GM10847 (cell line): ENCODE results near the gene RAB1A.

Experiments used
- POLR2A ChIP-seq: IDR thresholded peaks from 2 replicates; pipeline ENCODE4 v1.6.1; 2011; ENCODE audit not compliant: insufficient read length; ENCODE audit errors: extremely low read depth

The RAB1A gene

DNA sequence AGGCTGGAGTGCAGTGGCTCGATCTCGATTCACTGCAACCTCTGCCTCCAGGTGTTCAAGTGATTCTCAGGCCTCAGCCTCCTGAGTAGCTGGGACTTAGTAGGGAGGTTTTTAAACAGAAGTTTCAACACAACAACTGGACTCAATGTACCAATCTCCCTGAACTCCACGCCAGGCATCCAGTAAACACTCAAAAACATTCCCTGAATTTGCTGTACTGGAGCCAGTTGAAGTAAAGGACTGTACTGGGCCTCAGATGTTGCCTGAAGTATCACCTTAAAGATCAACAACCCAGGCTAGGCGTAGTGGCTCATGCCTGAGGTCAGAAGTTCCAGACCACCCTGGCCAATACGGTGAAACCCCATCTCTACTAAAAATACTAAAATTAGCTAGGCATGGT lies 22.4 kb downstream of the RAB1A start:
- TF ChIP-seq POLR2A = no peak

DNA sequence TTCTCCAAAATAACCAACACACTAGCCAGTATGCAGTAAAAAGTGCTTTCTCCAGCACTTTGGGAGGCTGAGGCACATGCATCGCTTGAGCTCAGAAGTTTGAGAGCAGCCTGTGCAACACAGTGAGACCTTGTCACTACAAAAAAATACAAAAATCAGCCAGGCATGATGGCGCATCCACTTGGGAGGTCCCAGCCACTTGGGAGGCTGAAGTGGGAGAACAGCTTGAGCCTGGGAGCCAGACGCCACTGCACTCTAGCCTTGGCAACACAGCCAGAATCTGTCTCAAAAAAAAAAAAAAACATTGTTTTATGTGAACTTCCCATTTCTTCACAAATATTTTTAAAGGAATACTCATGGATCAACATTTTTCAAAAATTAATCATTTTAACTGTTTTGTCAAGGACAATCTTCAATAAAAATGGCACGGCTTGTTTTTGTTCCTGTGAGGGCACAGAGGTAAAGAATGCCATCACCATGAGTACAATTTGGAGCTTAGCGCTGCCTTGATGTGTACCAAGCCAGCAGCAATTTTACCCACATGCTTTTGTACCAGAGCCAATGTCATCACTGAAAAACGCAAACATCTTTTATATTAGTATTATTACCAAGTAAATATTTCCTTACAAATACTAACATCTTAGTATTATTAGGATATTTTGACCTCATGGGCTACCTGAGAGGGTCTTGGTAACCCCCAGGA lies 26.7 kb downstream of the RAB1A start:
- no peak for TF ChIP-seq POLR2A

DNA sequence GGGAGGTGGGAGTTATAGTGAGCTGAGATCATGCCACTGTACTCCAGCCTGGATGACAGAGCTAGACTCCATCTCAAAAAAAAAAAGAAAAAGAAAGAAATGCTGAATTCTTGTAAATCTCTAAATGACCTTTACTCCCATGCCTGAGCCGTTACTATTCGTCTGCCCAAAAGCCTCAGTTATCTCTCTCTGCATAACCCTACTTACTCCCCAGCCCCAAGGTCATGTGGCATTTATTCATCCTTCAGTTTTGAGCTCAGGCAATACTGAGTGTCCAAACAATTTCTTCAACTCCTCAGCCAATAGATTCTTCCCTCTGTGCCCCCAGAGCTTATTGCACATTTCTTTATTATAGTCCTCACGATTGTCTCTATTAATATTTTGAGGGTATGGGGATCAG lies 28.8 kb downstream of the RAB1A start:
- no peak for TF ChIP-seq POLR2A

DNA sequence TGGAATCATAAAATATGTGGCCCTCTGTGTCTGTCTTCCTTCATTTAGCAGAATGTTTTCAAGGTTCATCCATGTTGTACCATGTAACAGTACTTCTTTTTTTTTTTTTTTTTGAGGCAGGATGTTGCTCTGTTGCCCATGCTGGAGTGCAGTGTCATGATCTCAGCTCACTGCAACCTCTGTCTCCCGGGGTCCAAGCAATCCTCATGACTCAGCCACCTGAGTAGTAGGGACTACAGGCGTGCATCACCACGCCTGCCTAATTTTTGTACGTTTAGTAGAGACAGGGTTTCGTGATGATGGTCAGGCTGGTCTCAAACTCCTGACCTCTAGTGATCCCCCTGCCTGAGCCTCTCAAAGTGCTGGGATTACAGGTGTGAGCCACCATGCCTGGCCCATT lies 31.2 kb downstream of the RAB1A start:
- TF ChIP-seq POLR2A = no peak

DNA sequence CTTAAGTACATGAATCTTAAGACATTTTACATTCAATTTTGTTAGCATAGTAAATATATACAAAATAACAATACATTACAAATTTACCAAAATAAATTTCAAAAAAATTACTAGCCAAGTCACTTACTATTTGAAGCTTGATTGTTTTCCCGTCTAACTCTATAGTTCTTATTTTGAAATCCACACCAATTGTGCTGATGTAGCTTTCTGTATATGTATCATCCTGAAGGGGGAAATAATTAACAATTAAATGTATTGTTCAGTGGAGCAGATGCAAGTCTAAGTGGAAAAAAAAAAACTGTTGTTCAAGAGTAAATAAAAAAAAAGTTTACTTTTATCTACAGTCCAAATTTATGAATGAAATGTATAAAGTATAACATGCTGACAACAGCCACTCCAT lies 32.1 kb downstream of the RAB1A start:
- no peak for TF ChIP-seq POLR2A

DNA sequence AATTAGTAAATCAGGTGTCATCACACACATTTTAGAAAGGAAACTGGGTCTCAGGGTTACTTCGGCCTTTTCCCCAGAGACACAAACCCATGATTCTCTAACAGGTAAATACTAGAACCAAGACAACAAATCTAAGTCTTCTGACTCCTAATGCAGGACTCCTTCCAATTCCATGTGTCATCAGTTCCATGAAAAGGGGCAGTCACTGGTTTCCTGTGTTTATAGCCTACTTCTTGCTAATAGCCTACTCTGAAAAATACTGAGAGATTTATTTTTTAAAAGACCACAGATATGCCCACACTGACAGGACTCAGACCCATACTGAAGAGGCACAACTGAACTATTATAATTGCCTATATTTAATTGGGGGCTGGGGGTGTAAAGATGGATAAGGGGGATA lies 33.0 kb downstream of the RAB1A start:
- TF ChIP-seq POLR2A = no peak

DNA sequence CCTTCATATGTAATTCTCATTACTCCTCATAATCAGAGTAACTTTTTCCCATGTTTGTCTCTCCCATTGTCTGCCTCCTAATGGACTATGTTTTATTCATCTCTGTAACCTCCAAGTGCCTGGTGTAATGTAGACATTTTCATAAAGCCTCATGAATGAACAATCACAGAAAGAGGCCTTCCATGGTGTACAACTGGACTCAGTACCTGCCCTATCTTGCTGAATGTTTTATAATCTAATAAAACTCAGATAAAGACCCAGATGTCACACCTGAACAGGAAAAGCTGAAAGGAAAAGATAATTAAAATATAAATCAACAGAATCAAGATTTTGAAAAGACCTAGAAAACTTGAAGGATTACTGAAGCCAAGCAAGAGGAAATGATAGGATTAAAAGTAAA lies 36.7 kb downstream of the RAB1A start:
- TF ChIP-seq POLR2A = no peak

DNA sequence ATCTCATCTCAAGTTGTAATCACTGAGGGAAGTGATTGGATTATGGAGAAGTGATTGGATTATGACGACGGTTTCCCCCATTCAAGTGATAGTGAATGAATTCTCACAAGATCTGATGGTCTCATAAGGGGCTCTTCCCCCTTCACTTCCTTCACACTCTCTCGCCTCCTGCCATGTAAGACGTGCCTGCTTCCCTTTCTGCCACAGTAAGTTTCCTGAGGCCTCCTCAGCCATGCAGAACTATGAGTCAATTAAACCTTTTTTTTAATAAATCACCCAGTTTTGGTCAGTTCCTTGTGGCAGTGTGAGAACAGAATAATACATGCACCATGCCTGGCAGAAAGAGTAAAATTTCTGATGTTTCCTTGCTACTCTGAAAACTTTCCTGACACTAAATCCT lies 37.1 kb downstream of the RAB1A start:
- TF ChIP-seq POLR2A = no peak

DNA sequence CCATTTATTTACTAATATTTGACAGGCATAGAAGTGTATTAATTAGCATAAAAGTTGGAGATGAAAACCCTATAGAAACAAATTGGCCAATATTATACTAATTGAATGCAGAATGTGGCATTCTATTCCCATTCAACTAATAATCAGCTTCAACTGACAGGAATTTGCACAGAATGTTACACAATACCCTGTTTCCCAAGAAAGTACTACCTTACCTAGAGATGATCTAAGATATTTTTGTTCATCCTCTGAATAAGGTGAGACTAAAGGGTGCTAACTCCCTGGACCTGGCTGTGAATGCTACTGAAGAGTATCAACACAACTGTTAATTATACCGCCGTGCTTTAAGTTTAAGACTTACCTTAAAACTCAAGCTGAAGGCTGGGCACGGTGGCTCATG lies 44.8 kb downstream of the RAB1A start:
- no peak for TF ChIP-seq POLR2A

DNA sequence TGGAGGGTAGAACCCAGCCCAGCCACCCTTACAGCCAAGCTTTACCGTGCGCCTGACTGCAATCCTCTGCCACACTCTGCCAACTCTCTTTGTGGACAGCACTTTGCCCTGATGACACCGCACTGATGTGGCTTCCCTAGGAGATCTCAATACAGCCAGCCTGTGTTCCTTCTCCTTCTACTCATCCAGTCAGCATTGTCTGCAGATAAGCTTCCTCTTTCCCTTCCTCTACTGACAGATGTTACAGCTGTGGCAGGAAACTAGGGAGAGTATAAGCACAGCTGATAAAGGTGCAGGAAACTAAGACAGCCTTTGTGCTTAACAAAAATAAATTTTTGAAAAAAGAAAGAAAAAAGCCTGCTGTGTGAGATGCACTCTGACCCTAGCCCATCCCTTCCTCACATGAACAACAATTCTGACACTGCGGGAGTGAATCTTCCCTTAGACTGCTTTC lies 48.6 kb downstream of the RAB1A start:
- TF ChIP-seq POLR2A = no peak

DNA sequence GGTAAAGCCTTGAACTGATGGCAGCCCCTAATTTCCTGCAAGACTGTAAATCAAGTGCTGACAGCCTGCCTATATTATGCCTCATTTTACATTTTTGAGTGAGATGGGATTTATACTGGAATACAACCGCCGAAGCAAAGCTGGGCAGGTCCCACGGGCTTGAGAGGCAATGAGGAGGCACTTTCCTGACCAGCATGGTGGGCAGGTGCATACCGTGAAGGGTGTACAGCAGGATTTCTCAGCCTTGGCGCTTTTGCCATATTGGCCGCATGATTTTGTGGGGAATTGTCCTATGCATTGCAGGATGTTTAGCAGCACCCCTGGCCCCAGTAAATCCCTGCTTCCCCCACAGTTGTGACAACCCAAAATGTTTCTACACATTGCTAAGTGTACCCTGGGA lies 50.9 kb downstream of the RAB1A start:
- no peak for TF ChIP-seq POLR2A

DNA sequence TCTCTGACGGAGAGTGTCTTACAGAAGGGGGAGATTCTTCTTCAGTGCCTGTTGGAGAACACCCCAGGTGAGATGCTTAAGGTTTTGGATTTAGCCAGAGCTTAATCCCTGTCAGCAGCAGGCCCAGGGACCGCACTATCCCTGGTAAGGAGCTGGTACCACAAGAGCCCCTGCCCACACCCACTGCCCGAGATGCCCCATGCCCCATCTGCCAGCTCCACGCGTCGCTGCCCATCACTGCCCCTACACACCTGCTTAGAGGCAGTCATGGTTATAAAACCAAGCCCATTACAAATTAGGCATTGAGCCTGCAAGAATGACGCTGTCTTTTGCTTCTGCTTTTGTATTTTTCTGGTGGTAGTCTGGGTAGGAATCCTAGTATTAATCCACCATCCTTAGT lies 52.0 kb downstream of the RAB1A start:
- no peak for TF ChIP-seq POLR2A

DNA sequence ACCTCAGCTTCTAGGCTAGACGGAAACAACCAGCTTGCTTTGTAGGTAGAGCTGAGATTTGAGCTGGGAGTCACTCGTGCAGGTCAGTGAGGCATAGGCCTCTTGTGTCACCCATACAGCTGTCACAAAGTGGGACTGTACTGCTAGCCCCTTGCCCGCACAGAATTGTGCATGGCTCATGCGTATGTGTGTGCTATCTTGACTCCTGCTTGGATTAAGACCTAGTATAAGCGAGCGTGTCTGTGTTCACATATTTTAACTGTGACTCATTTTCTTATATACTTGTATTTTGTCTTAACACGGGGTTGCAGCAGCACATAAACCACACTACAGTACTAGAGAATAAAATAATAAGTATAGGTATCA lies 53.6 kb downstream of the RAB1A start:
- TF ChIP-seq POLR2A = no peak

DNA sequence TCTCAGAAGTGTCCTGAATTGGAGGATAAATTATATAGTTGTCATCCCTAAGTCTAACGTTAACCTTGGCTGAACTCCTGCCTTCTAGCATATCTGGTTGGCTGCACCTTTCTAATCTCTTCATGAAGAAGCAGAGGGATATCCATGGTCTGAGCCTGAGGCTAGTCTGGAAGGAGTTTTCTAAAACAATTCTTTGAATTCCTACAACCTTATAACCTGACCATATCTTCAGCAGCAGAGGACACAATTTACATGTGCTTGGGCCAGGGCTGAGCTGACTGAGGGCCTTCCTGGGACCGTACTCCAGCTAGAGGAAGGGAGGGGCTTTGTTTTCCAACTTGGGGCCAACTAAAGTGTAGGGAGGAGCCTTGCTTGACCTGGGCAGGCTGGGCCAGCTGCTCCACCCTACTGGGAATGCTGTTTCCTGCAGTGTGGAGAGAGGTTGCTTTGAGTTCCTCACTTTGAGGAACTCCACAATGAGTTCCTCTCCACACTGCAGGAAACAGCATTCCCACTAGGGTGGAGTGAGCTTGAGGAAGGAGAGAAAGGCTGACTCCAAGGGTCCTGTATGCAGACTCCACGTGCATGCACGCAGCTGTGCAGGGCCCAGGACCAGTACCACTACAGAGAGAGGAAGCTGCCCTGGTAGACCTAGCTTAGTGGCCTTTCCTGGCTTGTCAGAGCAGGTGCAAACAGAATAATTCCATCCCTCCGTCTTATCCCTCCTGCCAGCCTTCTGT lies 54.1 kb downstream of the RAB1A start:
- no peak for TF ChIP-seq POLR2A

DNA sequence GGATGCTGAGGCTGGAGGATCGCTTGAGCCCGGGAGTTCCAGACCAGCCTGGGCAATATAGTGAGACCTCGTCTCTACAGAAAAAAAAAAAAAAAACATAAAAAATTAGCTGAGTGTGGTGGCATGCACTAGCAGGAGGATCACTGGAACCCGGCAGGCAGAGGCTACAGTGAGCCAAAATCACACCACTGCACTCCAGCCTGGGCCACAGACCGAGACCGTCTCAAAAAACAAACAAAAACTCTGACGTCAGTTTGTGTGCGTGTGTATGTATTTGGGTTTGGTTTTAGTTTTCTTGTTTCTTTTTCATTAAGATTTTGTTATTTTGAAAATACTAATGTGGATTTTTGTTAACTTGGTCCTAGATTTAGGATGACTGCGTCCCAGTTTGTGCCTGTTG lies 54.7 kb downstream of the RAB1A start:
- no peak for TF ChIP-seq POLR2A

DNA sequence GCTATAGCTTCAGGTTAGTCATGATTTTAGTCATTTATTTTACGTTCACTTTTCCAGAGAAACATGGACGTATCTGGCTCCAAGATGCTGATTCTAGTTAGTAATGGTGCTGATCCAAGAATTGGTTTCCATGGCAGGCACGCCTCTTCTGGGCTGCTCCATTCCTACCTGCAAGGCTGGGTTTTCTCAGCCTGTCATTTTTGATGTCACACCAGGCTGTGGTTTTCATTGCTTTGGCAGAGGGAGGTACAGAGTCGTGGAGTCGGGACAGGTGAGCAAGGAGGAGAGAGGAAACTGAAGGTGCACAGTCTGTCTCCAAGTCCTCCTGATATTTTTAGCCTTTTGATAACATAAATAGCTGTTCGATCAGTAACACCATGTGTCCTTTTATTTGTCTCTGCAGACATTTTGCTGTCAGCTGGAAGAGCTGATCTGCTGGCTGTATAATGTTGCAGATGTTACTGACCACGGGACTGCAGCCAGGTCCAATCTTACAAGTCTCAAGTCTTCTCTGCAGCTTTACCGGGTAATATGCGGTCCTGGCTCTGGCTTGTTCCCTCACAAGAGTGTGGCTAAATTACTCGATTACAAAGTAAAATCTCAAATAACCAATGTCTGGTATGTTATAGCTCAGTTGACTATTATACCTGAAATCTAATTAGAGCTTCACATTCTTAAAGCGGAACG lies 55.9 kb downstream of the RAB1A start:
- no peak for TF ChIP-seq POLR2A

DNA sequence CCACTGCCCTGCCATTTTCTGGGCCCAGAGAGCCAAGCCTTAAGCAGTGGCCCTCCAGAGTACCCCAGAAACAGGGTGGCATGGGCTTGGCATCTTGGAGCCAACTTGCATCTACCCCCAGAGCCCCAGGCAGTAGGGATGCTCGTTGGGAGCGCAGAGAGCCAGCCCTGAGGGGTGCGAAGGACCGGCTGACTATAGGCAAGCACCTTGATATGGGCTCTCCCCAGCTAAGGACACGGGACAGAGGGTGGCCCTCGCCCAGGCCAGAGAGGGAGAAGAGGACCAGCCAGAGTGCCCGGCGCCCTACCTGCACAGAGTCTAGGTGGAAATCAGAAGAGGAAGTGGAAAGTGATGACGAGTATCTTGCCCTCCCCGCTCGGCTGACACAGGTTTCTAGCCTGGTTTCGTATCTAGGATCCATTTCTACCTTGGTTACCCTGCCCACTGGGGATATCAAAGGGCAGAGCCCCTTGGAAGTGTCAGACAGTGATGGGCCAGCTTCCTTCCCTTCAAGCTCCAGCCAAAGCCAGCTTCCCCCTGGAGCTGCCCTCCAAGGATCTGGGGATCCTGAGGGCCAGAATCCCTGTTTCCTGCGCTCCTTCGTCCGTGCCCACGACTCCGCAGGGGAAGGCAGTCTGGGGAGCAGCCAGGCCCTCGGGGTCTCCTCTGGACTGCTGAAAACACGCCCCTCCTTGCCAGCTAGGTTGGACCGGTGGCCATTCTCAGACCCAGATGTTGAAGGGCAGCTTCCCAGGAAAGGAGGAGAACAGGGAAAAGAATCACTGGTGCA lies 57.5 kb downstream of the RAB1A start:
- TF ChIP-seq POLR2A = no peak
